HepG2 (cell line): Measurements from ENCODE around the gene PDE4D. TPM values are rescaled to one million over a fixed set of nuclear protein-coding genes. Genes with fewer than 3 reads are reported as not detected.
"Not testable (repeated sequence)": the region's sequence is repeated elsewhere in the genome, so short reads cannot be mapped to it uniquely, and the experiment has no call there.

ENCODE experiments used
- ATAC-seq: fragments of 200-7000 bp; cut with Tn5 transposase; 3 replicates; pipeline ENCODE4 v1.9.1; 2020; ENCODE audit warnings: mild to moderate bottlenecking, moderate library complexity
- BruUV-seq: library from RNA; stranded (reverse); fragments of 400-500 nt; replicated peaks from 2 replicates; lab custom pipeline; 2021; lab: Mats Ljungman, UMichigan
- CTCF ChIA-PET: fragments of 300-600 bp; formaldehyde crosslinking; extraction: SDS; loops from one replicate; lab custom pipeline; 2021; ENCODE audit warnings: low total read pairs, inconsistent platforms, low intra/inter-chr PET ratio; lab: Yijun Ruan, JAX
- POLR2A ChIA-PET: fragments of 350-600 bp; sonication (Branson Sonifier 250); formaldehyde crosslinking; loops from one replicate; lab custom pipeline; 2020; ENCODE audit warnings: antibody characterized with exemption, inconsistent platforms; lab: Yijun Ruan, JAX
- DNase-seq: peaks from one replicate; pipeline ENCODE4 v3.0.0-alpha.2; 2015; ENCODE audit warnings: low spot score
- FAIRE-seq: peaks from 3 replicates; lab custom pipeline; 2011; peaks lifted over from hg19 to GRCh38; lab: Jason Lieb, UNC
- H2AFZ ChIP-seq: one replicate; pipeline ENCODE4 v1.6.1; 2011; ENCODE audit warnings: low read length, inconsistent platforms
- H3K27ac ChIP-seq: fragments of 300-600 bp; 3 replicates; pipeline ENCODE4 v1.8.0; 2011; ENCODE audit warnings: mixed run types, mild to moderate bottlenecking, mixed read lengths, low read length, inconsistent platforms; ENCODE audit not compliant: insufficient read depth; ENCODE audit errors: extremely low read length
- H3K27me3 ChIP-seq, 2 experiments: fragments of 200-600 bp in 1 of 2; 2 replicates in 1 of 2; 3 replicates in 1 of 2; pipeline versions ENCODE4 v1.6.0 to v1.8.0; 2011; ENCODE audit warnings: low read length in 2 of 2, mild to moderate bottlenecking in 2 of 2, moderate library complexity in 2 of 2, inconsistent platforms in 1 of 2; ENCODE audit not compliant: insufficient read depth in 2 of 2, control insufficient read depth in 1 of 2
- H3K36me3 ChIP-seq, 2 experiments: fragments of 200-600 bp in 1 of 2; replicated peaks in 1 of 2; 2 replicates in 1 of 2; 3 replicates in 1 of 2; pipeline versions ENCODE4 v1.5.1 to v1.8.0; 2011; ENCODE audit warnings: low read length in 2 of 2, inconsistent platforms in 1 of 2; ENCODE audit not compliant: insufficient read depth in 2 of 2, control insufficient read depth in 1 of 2
- H3K4me1 ChIP-seq: 2 replicates; pipeline ENCODE4 v1.5.1; 2012; ENCODE audit warnings: low read length, inconsistent platforms; ENCODE audit not compliant: insufficient read depth
- H3K4me2 ChIP-seq: 2 replicates; pipeline ENCODE4 v1.6.0; 2011; ENCODE audit warnings: low read depth, low read length, inconsistent platforms
- H3K4me3 ChIP-seq, 3 experiments: fragments of 200-600 bp in 1 of 3; sonication (generic), shearing (Covaris generic) in 1 of 3; replicated peaks in 1 of 3; 2 replicates each; pipeline ENCODE4 v1.5.1; 2011 to 2016; ENCODE audit warnings: low read length in 3 of 3, inconsistent platforms in 2 of 3, low read depth in 2 of 3, mild to moderate bottlenecking in 2 of 3, control low read depth in 1 of 3, mixed read lengths in 1 of 3; ENCODE audit not compliant: insufficient read depth in 1 of 3
- H3K79me2 ChIP-seq: one replicate; pipeline ENCODE4 v1.6.1; 2011; ENCODE audit warnings: low read length, inconsistent platforms; ENCODE audit not compliant: insufficient read depth
- H3K9ac ChIP-seq: 2 replicates; pipeline ENCODE4 v1.6.0; 2011; ENCODE audit warnings: mild to moderate bottlenecking, low read depth, low read length, inconsistent platforms; ENCODE audit not compliant: insufficient read depth
- H3K9me3 ChIP-seq: 2 replicates; pipeline ENCODE4 v1.5.1; 2012; ENCODE audit warnings: mild to moderate bottlenecking, low read length
- H4K20me1 ChIP-seq: 2 replicates; pipeline ENCODE4 v1.6.0; 2011; ENCODE audit warnings: inconsistent platforms, mild to moderate bottlenecking, low read length, moderate library complexity; ENCODE audit not compliant: insufficient read depth
- ATAD3A ChIP-seq: sonication (generic); formaldehyde crosslinking; IDR thresholded peaks from 2 replicates; pipeline ENCODE4 v1.4.0; 2020; ENCODE audit warnings: missing genetic modification reagents
- ATF7 ChIP-seq, 2 experiments: fragments of 450-650 bp in 1 of 2; sonication (generic) in 1 of 2; formaldehyde crosslinking in 1 of 2; IDR thresholded peaks; 2 replicates each; pipeline versions ENCODE4 v1.4.0 to v1.6.1; 2016 to 2020; ENCODE audit warnings: antibody characterized with exemption in 1 of 2, mild to moderate bottlenecking in 1 of 2, missing genetic modification reagents in 1 of 2
- ATM ChIP-seq: fragments of 450-650 bp; IDR thresholded peaks from 2 replicates; pipeline ENCODE4 v1.7.1; 2017; ENCODE audit warnings: mild to moderate bottlenecking, borderline replicate concordance
- ISX ChIP-seq: sonication (generic); formaldehyde crosslinking; conservative IDR thresholded peaks from 2 replicates; pipeline ENCODE4 v1.5.0; 2020; ENCODE audit warnings: missing genetic modification reagents
- KDM5A ChIP-seq: fragments of 200-600 bp; sonication (generic); IDR thresholded peaks from 2 replicates; pipeline ENCODE4 v1.7.0; 2018; ENCODE audit warnings: antibody characterized with exemption, mild to moderate bottlenecking, low read length, borderline replicate concordance
- MTF2 ChIP-seq: sonication (generic); formaldehyde crosslinking; IDR thresholded peaks from 2 replicates; pipeline ENCODE4 v1.5.0; 2020; ENCODE audit warnings: missing genetic modification reagents, borderline replicate concordance
- TMF1 ChIP-seq: sonication (generic); formaldehyde crosslinking; IDR thresholded peaks from 2 replicates; pipeline ENCODE4 v1.8.1; 2022; ENCODE audit warnings: low read depth, missing genetic modification reagents
- WGBS: methylation state at CpG from one replicate; pipeline ENCODE4 v1.1.6; 2017; ENCODE audit warnings: low lambda C conversion rate; 5-methylcytosine and 5-hydroxymethylcytosine counted together
- in situ Hi-C: cut with HindIII; loops from 2 replicates; pipeline ENCODE4 v1.10.0; 2017; ENCODE audit warnings: low pct_unique_long_range_greater_than_20kb; ENCODE audit not compliant: extremely low pct_ligation_motif_present
- intact Hi-C: fragments of 100-400 bp; cut with micrococcal nuclease; formaldehyde crosslinking; loops from one replicate; pipeline ENCODE4 v1.10.0; 2022; ENCODE audit not compliant: unreplicated experiment
- polyA plus RNA-seq, 8 experiments: library from polyadenylated mRNA; depleted of rRNA in 3 of 8; stranded (reverse) in 7 of 8; unstranded in 1 of 8; fragments of >200 nt; fragmentation: Illumina TruSeq in 4 of 8; extraction: Trizol in 4 of 8; gene quantifications; 2 replicates each; pipeline versions ENCODE4 v1.2.1 to v1.2.3, GENCODE V29; 2011 to 2016; ENCODE audit warnings: low read depth in 4 of 8, missing spikeins in 1 of 8, mixed read lengths in 1 of 8; ENCODE audit not compliant: insufficient read depth in 1 of 8
- total RNA-seq, 5 experiments: library from RNA; depleted of rRNA; stranded (reverse); fragments of >200 nt; fragmentation: Illumina TruSeq; extraction: Trizol; gene quantifications; 2 replicates each; pipeline ENCODE4 v1.2.3, GENCODE V29; 2016; ENCODE audit warnings: low read depth in 1 of 5

Gene PDE4D
- total and polyA plus RNA-seq, 2 of the 13 experiments (the other 11 are each of a cell fraction or from before 2014, with no cell fraction given) = 7.0 to 12.2 TPM

GRCh38 chr5:59380350-59380951, 513.1 kb downstream of the PDE4D start (continued):
- TF ChIP-seq MTF2 (CRISPR knock-in tag) = no peak
- TF ChIP-seq KDM5A = no peak
- no peak for TF ChIP-seq ATAD3A (CRISPR knock-in tag)
- TF ChIP-seq ISX (CRISPR knock-in tag) = no peak
- no peak for TF ChIP-seq ATM
- TF ChIP-seq TMF1 (CRISPR knock-in tag) = no peak

GRCh38 chr5:59374036-59374435, 519.5 kb downstream of the PDE4D start:
- H3K9me3 ChIP-seq = peaks cover 15% of the 10 kb centered on the region
- FAIRE-seq = not testable (repeated sequence)
- 10% methylated on average over 1 of the region's 1 CpG for WGBS

More at GRCh38 chr5:59374036-59374435, 519.5 kb downstream of the PDE4D start:
- ATAC-seq; H3K4me3 ChIP-seq; H3K36me3 ChIP-seq; intact Hi-C loops; H4K20me1 ChIP-seq; H3K9ac ChIP-seq; H2AFZ ChIP-seq; DNase-seq; H3K27ac ChIP-seq; POLR2A ChIA-PET; H3K4me2 ChIP-seq; H3K79me2 ChIP-seq; BruUV-seq; H3K27me3 ChIP-seq; CTCF ChIA-PET; H3K4me1 ChIP-seq; TF ChIP-seq ATF7 (CRISPR knock-in tag; IDR thresholded peaks at IDR 0.05): not testable (repeated sequence)
- peak; percentile 33; the same call in 1 of the 2 replicates for TF ChIP-seq ATF7 (IDR thresholded peaks at IDR 0.05)
- in situ Hi-C loops = loop anchor here (25.0 kb wide), 1 partner anchor 487 kb away; no protein-coding TSS in a partner anchor
